Activated CD4-positive, alpha-beta T cell treated with anti-CD3 and anti-CD28 coated beads for 24 hours (primary cell): ENCODE results near the gene ZC2HC1B.
"Not testable (repeated sequence)": the region's sequence is repeated elsewhere in the genome, so short reads cannot be mapped to it uniquely, and the experiment has no call there.

Experiments
- DNase-seq, 2 donors: peaks; one replicate each; pipeline ENCODE4 v3.0.0-alpha.2; 2020; ENCODE audit warnings: low read depth in 2 of 2

The ZC2HC1B gene

DNA sequence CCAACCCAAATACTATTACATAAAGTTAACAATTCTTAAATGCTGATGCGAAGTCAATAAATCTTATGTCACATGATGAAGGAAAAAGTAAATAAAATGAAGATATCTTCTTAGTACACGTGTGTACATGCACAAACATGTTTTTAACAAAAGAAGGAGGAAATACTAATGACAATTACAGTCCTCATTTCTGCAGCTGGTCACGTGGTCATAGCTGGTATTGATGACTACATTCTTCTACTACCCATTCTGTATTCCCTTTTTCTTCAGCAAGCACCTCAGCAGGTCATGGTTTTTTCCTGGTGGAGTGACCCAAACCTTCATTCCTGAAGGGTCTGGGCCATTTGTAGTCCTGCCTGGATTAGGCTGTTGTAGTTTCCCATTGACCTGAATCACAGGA lies 4.5 kb downstream of the ZC2HC1B start:
- not testable (repeated sequence) for DNase-seq

DNA sequence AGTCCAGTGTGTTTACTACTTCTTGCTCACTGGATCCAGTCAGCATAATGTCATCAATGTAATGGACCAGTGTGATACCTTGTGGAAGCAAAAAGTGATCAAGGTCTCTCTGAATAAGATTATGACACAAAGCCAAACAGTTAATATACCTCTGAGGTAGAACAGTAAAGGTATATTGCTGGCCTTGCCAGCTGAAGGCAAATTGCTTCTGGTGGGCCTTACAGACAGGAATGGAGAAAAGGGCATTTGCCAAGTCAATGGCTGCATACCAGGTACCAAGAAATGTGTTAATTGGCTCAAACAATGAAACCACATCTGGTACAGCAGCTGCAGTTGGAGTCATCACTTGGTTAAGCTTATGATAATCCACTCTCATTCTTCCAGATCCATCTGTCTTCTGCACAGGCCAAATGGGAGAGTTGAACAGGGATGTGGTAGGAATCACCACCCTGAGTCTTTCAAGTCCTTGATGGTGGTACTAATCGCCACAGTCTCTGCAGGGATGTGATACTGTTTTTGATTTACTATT lies 7.0 kb downstream of the ZC2HC1B start:
- DNase-seq, result not testable (repeated sequence)

GRCh38 chr6:143872201-143872600 lies 7.9 kb downstream of the ZC2HC1B start:
- DNase-seq, result no peak

- not testable (repeated sequence) for DNase-seq
These were observed 9.3 kb downstream of the ZC2HC1B start for GRCh38 chr6:143873600-143873999.

GRCh38 chr6:143874503-143874902 lies 10.2 kb downstream of the ZC2HC1B start:
- DNase-seq, result not testable (repeated sequence)

GRCh38 chr6:143877584-143878271 lies 13.5 kb downstream of the ZC2HC1B start:
- DNase-seq, result no peak

GRCh38 chr6:143878272-143878760 lies 14.0 kb downstream of the ZC2HC1B start:
- DNase-seq, result no peak

DNA sequence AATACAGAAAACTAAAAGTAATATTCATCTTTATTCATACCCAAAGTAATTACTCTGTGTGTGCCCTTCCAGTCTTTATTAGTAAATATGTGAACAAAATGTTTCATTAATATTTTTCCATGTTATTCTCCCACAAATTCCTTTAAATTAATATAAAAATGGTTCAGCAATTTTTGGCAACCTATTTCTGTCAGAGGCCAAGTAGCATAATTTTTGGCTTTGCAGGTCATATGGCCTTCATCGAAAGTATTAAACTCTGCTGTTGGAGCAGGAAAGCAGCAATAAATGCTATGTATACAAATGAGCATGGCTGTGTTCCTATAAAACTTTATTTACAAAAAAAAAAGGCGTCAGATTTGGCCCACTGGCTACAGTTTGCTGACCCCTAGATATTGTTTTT lies 16.1 kb downstream of the ZC2HC1B start:
- DNase-seq, result no peak

GRCh38 chr6:143882401-143882930 lies 18.2 kb downstream of the ZC2HC1B start:
- DNase-seq, result no peak

- no peak for DNase-seq
These were observed 20.1 kb downstream of the ZC2HC1B start for GRCh38 chr6:143884216-143884900.

DNA sequence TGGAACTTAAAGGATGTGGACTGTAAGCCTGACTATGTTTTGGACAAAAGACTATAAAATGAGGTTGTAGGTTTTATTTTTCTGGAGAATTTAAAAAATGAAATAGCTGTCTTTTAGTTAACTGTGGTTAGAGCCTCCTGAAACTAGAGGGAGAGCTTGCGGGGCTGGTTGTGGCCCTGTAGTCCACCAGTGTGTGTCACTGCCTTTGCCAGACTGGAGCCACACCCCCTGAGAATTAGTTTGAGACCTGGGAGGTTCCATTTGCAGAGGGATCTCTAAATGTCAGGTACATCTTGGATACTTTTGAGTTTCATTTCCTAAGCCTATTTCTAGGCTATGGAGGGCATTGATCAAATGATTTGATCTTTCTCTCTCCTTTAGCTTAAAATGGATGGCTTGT lies 20.8 kb downstream of the ZC2HC1B start:
- DNase-seq, result no peak

DNA sequence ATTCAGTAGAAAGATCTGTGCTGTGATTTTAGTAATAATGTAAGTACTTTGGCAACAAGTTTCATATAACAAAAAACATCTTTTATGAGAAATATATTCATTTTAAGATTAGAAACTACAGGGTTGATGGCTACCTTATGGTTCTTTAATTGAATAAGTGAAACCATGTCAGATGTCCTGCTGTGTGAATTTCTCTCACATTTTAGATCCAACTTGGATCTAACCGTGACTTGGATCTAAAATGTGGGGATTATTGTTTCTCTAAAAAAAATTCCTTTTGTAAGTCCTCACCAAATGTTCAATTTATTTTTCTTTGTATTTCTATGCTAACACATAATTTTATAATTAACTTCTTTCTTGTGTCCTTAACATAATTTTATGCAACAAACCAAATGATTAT lies 30.4 kb downstream of the ZC2HC1B start:
- DNase-seq, result no peak

DNA sequence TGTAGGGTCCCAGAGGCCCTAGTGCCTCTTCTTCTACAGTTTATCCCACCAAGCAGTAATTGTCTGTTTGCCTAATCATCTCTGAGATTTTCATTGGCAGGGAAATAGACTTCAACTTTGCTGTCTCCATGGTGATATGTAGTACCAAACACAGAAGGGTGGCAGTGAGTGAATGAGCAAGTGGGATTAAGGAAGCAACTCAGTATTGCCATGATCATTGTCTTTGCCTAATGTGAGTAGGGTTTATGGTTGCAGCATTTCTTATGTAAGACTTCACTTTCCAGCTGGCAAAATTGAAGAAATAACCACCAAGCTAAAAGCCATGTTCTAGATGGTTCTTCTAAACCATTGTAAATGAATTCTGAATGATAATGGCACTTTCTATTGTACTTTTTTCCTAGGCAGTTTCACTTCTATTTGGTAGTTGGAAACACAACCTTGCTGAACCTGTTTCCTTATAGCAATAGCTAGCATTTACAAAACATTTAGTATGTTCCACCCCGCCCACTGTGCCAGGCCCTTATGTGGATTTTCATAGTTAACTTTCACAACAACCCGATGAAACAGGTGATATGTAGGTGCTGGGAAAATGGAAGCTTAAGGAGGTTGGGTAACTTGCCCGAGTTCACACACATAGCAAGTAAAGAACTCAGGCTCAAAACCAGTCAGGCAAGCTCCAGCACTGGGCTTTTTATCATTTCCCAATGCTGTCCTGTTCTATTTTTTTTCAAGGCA lies 32.0 kb downstream of the ZC2HC1B start:
- no peak for DNase-seq

- DNase-seq, result no peak
These were observed 36.1 kb downstream of the ZC2HC1B start for GRCh38 chr6:143900358-143900757.

GRCh38 chr6:143901885-143902750 lies 37.8 kb downstream of the ZC2HC1B start:
- DNase-seq, result no peak

DNA sequence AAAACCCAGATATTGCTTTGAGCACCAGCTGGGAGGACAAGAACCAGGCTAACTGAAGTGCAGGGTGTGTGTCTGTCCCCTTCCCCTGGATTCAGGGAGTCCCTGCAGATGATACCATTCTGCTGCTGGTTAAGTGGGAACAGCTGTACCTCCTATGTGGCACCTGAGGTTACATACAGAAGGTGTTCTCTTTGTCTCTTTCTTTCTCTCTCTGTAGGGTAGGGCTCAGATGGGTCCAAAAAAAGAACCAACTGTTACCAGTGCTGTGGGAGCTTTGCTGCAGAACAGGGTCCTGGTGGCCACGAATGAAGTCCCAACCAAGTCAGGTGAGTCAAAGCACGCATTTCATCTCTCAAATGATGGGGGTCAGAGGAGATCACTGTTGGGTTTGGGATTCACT lies 38.6 kb downstream of the ZC2HC1B start:
- no peak for DNase-seq

- no peak for DNase-seq
These were observed 46.8 kb downstream of the ZC2HC1B start for GRCh38 chr6:143911028-143911427.

GRCh38 chr6:143912671-143913070 lies 48.4 kb downstream of the ZC2HC1B start:
- DNase-seq, result no peak

DNA sequence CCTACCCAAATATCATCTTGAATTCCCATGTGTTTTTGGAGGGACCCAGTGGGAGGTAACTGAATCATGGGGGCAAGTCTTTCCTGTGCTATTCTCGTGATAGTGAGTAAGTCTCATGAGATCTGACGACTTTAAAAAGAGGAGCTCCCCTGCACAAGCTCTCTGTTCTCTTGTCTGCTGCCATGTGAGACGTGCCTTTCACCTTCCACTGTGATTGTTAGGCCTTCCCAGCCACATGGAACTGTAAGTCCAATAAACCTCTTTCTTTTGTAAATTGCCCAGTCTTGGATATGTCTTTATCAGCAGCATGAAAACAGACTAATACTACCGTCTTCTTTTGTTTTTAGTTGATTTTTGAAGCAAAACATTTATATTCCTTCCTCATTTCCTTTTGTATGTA lies 52.8 kb downstream of the ZC2HC1B start:
- DNase-seq, result not testable (repeated sequence)

GRCh38 chr6:143928853-143929252 lies 64.6 kb downstream of the ZC2HC1B start:
- DNase-seq, result no peak

- no peak for DNase-seq
These were observed 65.7 kb downstream of the ZC2HC1B start for GRCh38 chr6:143929975-143930374.
